Retina (tissue), 1 donor: ENCODE data around the gene TFB1M.
"Not testable (repeated sequence)": the region's sequence is repeated elsewhere in the genome, so short reads cannot be mapped to it uniquely, and the experiment has no call there.

ENCODE experiments used
- DNase-seq: peaks from one replicate; pipeline ENCODE4 v3.0.0-alpha.2; 2016

The TFB1M gene

DNA sequence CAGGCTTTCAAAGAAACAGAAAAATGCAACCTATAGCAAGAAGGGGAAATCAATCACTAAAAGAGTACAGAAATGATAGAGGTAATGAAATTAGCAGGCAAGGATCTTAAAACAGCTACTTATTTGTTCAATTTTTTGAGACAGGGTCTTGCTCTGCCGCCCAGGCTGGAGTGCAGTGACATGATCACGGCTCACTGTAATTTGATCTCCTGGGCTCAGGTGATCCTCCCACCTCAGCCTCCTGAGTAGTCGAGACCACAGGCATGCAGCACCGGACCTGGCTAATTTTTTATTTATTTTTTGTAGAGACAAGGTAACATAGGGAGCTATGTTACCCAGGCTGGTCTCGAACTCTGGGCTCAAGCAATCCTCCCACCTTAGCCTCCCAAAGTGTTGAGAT, 21.6 kb downstream of the TFB1M start:
- no peak for DNase-seq

DNA sequence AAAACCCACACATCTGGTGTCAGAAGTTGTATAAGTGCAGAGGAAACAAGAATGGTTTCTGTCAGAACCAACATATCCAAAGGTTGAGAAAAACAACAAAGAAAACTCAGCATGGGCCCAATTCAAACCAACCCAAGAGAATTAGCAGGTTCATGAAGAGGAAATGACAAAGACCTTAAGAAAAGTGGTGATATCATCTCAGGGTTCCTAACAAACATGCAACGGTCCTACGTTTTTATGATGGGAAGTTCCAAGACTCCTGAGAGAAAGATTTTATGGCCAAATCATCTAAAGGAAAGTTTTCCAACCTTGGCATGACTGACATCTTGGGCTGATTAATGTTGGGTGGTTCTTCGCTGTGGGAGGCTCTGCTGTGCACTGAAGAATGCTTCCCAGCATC, 23.0 kb downstream of the TFB1M start:
- no peak for DNase-seq

DNA sequence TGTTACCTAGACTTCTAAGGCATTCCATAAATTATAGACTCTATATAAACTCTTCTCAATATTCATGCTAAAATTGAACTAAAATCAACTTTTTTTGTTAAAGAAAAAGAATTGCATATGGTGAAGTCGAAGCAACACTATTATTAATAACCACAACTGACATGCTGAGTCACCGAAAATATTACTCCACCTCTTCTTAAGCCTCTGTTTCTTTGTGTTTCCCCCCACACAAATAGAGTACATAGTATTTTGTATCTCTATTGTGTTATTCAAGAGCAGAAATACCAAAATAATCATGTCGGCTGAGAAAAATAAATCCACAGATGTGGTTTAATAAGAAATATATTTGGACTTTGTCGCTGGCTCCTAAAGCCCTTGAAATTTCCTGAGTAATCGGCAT, 23.8 kb downstream of the TFB1M start:
- no peak for DNase-seq

DNA sequence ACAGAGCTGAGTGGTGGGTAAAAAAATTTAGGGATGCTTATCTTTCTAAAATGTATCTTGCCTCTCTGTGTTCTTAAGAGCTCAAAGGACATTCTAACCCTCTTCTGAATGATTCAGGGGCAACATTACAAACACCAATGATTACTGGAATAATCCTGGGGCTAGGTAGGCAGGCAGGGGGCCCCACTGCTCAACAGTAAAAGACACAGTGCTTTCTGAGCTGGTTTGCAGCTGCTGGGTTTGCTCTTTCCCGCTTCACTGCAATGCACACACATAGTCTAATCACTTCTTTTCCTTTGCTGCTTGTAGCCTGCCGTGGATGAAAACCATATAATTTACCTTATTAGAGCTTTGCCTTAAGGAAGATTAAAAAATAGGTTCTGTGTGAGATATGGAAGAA, 26.5 kb downstream of the TFB1M start:
- no peak for DNase-seq

DNA sequence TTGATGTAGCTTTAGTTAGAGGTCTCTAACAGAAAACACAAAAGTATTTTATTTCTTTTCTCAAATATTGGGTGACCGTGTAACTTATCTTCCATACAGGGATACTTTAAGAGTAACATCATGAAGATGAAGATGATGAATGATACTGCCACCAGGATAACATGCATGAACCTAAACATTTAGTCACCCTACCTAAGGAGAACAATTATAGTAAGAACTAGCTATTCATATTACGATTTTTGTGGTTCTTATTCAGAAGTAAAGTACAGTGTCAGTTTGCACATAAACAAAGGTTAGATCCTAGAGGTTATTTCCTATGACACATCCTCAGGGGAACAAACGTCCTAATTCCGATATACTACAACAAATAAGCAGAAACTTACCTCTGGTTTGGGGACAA, 29.5 kb downstream of the TFB1M start:
- DNase-seq, result no peak

DNA sequence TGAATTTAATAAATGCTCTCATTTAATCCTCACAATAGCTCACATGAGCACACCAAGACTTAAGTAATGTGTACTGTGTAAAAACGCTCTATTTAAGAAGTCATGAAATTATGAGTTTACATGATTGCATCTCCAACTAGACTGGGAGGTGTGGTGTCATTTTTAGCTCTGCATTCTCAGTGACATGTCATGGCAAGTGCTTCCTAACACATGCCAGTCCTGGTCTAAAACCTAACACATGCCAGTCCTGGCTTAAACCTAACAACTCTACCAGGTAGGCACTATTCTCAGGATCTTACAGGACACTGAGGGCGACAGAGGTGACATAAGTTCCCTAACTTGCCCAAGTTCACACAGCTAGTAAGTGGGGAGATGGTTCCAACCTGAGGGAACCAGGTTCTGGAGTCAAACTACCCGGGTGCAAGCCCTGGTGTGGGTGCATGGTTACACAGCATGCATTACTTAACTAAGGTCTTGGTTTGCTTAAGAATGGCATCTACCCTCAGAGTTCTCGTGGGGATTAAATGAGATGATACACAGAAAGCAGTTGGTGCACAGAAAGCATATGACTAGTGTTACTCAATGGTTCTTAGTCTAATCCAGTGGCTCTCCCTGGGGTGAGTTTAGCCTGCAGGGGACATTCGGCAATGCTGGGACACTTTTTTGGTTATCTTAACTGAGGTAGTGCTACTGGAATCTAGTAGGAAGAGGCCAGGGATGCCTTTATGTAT, 35.8 kb downstream of the TFB1M start:
- no peak for DNase-seq

DNA sequence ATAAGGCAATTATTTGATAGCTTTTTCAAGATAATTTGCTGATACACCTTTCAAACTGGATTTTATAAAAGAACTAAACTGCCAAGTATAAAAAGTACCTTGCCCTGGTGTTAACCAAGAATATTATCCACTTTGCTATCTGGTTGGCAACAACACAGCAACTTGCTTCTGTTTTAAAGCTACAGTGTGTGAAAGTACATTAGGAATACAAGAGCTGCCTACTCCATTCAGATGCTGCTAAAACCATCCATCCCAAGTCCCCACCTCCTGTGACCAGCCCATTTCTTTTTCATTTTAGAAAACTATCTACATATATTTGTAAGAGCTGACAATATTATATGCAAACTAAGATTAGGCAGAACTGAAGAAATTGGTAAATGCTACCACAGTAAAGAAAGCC, 37.6 kb downstream of the TFB1M start:
- no peak for DNase-seq

DNA sequence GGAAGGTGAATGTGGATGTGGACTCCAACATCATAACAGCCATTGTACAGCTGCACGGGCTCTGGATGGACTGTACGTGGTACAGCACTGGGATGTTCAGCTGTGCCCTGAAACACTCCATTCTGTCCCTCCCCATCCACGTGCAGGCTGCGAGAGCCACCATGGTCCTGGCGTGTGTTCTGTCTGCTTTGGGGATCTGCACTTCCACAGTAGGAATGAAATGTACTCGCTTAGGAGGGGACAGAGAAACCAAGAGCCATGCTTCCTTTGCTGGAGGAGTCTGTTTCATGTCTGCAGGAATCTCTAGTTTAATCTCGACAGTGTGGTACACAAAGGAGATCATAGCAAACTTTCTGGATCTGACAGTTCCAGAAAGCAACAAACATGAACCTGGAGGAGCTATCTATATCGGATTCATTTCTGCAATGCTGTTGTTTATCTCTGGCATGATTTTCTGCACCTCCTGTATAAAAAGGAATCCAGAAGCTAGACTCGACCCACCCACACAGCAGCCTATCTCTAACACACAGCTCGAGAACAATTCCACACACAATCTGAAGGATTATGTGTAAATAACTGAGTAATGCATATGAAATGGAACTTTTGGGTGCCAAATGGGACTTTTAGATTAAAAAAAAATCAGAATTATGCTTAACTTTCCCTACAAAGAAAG, 38.3 kb downstream of the TFB1M start:
- no peak for DNase-seq

DNA sequence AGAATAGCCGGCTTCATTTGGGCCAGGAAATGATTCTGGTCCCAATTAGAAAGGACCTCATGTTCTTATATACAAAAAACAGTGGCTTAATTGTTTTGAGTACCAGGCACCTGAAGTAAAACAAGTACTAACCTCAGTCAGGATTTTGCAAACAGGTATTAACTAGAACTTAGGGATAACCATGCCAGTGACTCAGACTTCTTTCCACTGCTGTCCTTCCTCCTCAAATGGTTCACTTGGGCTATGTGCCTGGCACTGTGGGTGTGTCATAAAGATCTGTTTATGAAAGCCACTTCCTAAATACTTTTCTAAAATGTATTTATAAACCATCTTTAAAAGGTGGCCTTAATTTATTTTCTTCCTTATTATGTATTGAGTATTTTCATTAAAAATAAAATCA, 39.8 kb downstream of the TFB1M start:
- no peak for DNase-seq

DNA sequence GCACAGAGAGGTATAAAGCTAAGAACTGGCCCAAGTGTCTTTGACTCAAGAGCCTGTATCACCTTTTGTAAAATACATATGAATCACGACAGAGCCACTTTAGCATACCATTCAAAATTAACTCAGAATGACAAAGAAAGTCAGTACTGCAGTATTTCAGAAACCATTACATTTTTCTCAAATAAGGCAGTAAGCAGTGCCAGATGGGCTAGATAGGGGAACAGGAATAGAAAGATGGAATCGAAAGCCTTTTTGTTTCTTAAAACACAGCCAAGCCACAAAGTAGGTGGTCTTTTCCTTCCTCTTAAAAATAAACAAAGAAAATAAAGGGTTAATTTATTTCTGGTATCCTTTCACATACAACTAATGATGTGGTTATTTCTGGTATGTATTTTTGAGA, 40.2 kb downstream of the TFB1M start:
- DNase-seq, result no peak

DNA sequence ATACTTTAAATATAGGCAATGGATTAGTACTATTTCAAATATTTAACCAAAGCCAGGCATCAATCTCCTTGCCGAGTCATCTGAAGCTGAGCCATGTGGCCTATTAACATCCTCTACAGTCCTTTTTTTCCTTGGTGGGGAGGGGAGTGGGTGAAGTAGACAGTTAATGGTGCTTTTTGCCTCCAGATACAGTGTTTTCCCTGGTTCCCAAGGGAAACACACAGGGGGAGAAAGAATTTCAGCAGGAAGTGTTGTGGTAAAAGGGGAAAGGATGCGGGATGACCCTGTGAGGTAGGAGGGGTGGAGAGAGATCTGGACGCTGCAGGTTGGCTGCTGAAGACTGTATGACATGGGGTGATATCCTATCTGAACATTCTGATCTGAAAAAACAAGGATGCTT, 40.9 kb downstream of the TFB1M start:
- DNase-seq, result no peak

DNA sequence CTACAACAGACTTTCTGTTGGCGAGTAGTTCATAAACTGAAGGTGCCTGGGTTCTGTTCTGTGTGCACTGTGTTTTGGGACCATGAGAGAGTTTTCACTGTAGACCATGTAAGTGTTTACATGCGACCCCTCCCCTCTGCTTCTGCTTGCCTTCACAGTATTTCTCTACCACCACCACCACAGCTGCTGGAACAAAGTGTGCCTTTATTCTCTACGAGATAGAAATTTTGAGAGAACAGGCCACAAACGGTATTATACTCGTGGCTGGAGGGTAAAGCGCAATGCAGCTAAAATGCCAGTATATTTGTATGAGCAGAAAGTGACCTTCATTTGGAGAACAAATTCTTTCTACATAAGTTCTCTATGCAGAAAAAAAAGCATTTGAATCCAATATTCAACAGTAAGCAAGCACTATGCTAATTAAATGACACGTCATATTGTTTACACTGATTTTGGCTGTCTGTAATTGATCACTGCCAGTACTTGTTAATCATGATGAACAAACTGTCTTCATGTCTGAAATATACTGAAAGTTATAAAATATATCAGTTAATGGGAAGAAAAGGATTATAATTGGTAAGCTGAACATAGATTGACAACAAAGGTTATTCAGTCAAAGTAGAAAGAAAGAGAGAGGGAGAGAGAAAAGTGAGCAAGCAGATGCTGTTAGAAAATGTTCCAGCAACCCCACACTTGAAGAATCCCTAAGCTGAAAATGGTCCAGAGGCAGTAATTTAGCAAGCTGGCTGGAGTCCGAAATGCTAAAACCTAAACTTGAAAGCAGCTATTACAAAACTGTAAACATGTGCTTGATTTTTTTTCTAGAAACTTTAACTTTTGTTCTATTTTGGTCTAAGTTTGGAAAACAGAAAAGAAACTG, 41.7 kb downstream of the TFB1M start:
- no peak for DNase-seq

DNA sequence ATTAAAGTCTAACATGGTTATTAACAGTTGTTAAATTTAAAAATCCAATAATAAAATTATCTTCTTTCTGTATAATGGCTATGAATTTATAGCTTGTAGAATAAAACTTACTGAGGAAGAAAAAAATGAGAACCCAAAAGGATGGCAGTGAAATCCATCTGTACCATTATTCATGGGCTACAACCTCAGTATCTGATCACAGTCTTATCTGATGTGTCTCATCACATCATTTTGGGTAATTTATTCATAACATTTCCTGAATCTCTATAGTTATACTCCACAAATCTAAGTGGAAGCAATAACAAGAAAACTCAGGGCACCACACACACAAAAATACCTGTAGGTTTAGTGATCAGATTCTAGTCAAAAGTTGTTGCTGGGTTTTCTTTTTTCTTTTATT, 43.1 kb downstream of the TFB1M start:
- no peak for DNase-seq

DNA sequence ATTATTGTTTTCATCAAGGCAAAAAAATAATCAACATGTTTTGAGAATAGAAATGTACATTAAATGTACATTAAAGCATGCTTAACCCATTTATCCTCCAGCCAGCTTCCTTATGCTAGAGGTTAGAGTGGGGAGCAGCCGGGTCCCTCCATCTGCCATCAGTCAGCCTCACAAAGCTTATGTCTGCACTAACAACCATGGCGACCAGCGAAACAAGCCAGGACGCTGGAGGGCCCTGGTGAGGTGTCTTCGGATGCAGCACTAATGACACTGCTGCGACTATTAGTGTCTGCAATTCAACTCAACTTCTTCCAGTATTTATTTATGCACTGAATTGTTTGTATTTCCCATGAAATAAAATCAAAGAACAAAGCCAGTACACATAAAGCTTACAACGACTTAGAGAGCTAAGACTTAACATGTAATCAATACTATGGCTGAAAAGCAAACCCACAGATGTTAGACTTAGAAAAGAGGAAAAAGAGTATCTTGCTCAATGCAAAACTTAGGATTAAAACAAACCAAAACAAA, 43.7 kb downstream of the TFB1M start:
- peak; percentile 39 for DNase-seq

DNA sequence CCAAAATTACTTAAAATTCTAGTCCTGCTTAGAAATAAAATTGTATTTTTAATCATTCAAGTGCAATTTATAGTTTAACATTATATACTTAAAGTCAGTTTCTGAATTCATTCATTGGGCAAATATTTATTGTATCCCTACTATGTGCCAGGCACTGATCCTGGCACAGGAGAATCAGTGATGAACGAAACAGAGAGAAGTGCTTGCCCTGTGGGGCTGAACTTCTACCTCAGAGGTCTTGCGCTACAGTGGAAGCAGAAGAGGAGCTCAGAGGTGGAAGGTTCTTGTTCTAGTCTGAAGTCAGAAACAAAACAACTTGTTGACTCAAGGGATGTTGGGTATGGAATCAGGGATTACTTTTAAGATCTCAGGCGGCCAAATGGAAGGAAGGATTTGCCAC, 44.5 kb downstream of the TFB1M start:
- no peak for DNase-seq

DNA sequence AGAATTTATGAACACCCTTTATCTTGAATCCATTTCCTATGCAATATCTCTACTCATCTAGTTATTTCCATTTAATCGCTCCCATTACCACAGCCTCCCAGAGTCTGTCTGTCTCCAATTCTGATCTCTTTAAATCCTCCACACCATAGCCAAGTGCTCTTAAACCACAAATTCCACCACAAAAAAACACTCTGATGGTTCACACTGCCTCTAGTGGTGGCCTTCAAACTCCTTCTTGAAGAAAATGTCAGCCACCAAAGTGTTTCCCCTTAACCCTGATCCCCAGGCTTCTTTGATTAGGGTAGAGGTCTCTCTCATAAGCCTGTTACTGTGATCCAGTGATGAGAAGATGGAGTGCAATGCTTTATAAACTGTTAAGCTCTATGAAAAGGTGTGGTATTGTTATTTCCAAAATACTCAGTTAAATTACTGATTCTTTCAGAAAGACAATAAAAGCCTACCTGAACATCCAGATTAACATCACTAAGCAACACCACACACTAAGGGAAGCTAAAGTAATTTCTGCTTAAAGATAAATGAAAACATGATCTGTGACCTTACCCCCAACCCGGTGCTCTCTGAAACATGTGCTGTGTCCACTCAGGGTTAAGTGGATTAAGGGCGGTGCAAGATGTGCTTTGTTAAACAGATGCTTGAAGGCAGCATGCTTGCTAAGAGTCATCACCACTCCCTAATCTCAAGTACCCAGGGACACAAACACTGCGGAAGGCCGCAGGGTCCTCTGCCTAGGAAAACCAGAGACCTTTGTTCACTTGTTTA, 46.0 kb downstream of the TFB1M start:
- not testable (repeated sequence) for DNase-seq

DNA sequence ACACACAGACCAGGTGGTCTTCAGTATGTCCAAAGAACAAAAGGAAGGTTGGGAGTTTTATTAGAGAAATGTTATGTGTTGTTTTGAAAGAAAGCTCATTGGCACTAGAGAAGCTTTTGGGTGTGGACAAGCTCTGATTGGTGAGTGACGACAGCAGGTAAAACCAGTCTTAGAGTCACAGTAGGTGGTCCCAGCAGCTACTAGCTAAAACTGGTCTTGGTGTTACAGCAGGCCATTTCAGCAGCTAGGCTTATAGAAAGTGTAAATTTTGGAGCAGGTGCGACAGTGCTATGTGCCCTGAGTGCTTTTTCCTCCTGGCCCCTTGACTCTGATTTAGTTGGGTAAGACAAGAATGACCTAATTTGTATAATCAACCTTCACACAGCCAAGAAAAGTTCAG, 46.9 kb downstream of the TFB1M start:
- DNase-seq, result no peak

DNA sequence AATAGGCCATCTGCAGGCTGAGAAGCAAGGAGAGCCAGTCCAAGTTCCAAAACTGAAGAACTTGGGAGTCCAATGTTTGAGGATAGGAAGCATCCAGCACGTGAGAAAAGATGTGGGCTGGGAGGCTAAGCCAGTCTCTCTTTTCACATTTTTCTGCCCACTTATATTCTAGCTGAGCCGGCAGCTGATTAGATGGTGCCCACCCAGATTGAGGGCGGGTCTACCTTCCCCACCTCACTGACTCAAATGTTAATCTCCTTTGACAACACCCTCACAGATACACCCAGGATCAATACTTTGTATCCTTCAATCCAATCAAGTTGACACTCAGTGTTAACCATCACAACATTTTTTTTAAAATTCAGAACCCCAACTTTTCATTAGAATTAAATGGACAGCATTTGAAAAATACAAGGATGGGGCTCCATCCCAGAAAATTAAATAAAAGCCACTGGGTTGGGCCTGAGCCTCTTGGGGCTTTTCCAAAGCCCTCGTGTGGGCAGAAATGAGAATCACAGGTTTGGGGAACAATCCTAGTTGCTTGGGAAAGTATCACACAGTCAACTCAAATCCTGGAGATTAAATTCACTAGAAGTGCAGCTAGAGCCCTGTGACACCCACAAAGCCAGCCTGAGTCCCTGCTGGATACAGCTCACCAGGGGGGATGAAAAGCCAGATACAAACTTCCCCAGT, 48.3 kb downstream of the TFB1M start:
- DNase-seq, result no peak

DNA sequence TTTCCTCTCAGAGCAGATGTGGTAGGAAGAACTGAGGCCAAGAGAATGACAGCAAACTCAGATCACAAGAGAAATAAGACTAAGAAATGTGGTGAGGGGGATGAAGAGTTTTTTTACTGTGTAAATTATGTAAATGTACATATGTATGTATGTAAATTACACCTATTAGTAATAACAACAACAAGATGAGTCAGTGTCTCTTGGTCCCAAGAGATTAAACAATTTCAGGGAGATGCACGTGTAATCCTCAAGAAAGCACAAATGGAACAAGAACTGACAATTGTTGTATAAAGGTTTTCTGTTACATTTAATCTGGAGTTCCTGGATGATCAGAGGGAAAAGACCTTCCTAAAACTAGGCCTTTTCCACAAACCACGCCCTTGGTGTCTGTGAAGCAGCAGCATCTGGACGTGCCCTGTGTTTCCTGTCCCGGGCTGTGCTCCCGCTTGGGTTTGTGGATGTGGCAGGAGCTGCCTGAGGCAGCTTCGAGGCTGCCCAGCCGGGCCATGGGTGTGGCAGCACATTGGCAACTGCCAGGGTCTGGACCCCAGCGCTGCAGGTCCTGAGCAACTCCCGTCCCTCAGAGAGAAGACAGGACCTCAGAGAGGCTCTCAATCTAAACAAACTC, 49.5 kb downstream of the TFB1M start:
- no peak for DNase-seq

DNA sequence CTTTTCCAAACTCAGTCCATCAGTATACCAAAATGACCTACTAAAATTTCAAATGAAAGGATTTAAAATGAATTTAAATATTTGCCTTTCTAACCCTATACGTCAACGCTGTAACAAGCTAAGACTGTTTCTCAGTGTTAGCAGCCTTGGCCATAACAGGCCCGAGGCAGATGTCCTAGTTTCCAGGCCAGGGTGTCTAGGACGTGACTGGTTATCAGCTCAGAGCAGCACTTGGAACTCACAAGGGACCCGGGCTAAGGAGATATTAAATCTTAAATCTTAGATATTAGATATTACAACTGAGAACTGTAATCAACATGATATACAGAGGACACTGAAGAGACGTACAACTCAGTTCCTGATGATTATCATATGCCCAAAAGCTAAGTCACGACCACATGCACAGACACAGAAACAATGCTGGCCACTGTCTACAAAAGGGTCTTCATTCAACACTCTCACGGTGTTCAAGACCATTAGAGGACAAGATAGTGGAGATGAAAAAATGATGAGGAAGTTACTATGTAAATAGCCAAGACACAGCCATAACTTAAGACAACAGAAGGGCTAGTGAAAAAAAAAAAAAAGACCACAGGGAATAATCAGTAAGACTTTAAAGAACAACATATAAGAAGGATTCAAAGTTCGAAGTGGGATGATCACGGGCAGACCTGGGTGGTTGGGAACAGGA, 50.8 kb downstream of the TFB1M start, which contains the start of gene CLDN20:
CLDN20 (plus strand) TSS at position 641 of the 691 bp plus-strand sequence. CDS start 11,707 bp downstream, outside the sequence.
- DNase-seq, result no peak

DNA sequence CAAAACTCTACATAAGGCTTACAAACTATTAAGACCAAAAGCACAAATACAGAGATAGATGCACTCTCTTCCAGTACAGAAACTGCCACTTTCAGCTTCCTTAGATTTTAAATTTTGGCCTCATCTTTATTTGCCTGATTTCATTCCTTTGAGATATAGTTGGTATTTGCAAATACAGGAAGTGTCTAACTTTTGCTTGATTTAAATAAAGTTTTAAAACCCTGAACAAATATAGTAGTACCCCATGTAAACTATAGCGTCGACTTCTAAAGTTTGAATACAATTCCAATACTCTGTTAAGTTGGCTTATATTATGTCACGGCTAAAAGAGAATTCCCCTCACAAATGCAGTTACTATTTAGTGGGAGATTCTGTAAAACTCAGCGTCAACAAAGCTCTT, 51.6 kb downstream of the TFB1M start:
- DNase-seq, result no peak
